Measurements from ENCODE around the gene DCAF8L1. TPM values are rescaled to one million over a fixed set of nuclear protein-coding genes. Genes with fewer than 3 reads are reported as not detected.

Gene DCAF8L1
- polyA plus RNA-seq, 4 donors = not detected

Other genes with a start within 250 kb of the DCAF8L1 start
- gene MAGEB10, start 173.5 kb downstream of the DCAF8L1 start, polyA plus RNA-seq (ENCODE audit: insufficient read length in 4 of 4) = not detected